OCI-LY1 (cell line): Measurements from ENCODE around the gene OSTN.

Experiments used
- H2AFZ ChIP-seq: fragments of 200-600 bp; sonication (generic), shearing (Covaris generic); 2 replicates; pipeline ENCODE4 v1.6.0; 2014; ENCODE audit warnings: antibody characterized with exemption, mild to moderate bottlenecking, low read length
- H3F3A ChIP-seq: fragments of 200-600 bp; sonication (generic), shearing (Covaris generic); 2 replicates; pipeline ENCODE4 v1.6.0; 2014; ENCODE audit warnings: mild to moderate bottlenecking, antibody characterized with exemption, low read length, moderate library complexity; ENCODE audit not compliant: insufficient read depth
- H3K27ac ChIP-seq: fragments of 200-600 bp; sonication (generic); 2 replicates; pipeline ENCODE4 v1.5.1; 2014; ENCODE audit warnings: low read length, mixed run types, mild to moderate bottlenecking, low read depth; ENCODE audit not compliant: poor library complexity, severe bottlenecking
- H3K27me3 ChIP-seq: fragments of 200-600 bp; sonication (generic); 2 replicates; pipeline ENCODE4 v1.6.0; 2014; ENCODE audit warnings: antibody characterized with exemption, mild to moderate bottlenecking, low read length, moderate library complexity; ENCODE audit not compliant: insufficient read depth
- H3K36me3 ChIP-seq: fragments of 200-600 bp; sonication (generic); 2 replicates; pipeline ENCODE4 v1.6.1; 2014; ENCODE audit warnings: mild to moderate bottlenecking, antibody characterized with exemption, low read length, moderate library complexity, mixed read lengths; ENCODE audit not compliant: insufficient read depth
- H3K4me1 ChIP-seq: fragments of 200-600 bp; sonication (generic); 2 replicates; pipeline ENCODE4 v1.5.1; 2014; ENCODE audit warnings: mild to moderate bottlenecking, low read length, moderate library complexity; ENCODE audit not compliant: insufficient read depth, severe bottlenecking
- H3K4me2 ChIP-seq: fragments of 200-600 bp; sonication (generic), shearing (Covaris generic); 2 replicates; pipeline ENCODE4 v1.6.1; 2014; ENCODE audit warnings: low read length
- H3K4me3 ChIP-seq: fragments of 200-600 bp; sonication (generic); 2 replicates; pipeline ENCODE4 v1.5.1; 2014; ENCODE audit warnings: low read length, low read depth, mild to moderate bottlenecking, mixed read lengths; ENCODE audit not compliant: poor library complexity, severe bottlenecking
- H3K79me2 ChIP-seq: fragments of 200-600 bp; shearing (Covaris generic); 2 replicates; pipeline ENCODE4 v1.6.1; 2016; ENCODE audit warnings: mixed run types, low read length, mixed read lengths; ENCODE audit not compliant: insufficient read depth
- H3K9ac ChIP-seq: fragments of 200-600 bp; sonication (generic), shearing (Covaris generic); 2 replicates; pipeline ENCODE4 v1.6.1; 2014; ENCODE audit warnings: mild to moderate bottlenecking, low read length, mixed read lengths
- H3K9me2 ChIP-seq: fragments of 200-600 bp; sonication (generic), shearing (Covaris generic); 2 replicates; pipeline ENCODE4 v1.6.1; 2014; ENCODE audit warnings: low read depth, mild to moderate bottlenecking, low read length, mixed read lengths
- H3K9me3 ChIP-seq: fragments of 200-600 bp; shearing (Covaris generic); 2 replicates; pipeline ENCODE4 v1.6.1; 2014; ENCODE audit warnings: low read length, mixed read lengths
- H4K20me1 ChIP-seq: fragments of 200-600 bp; sonication (generic), shearing (Covaris generic); 2 replicates; pipeline ENCODE4 v1.6.0; 2016; ENCODE audit warnings: mild to moderate bottlenecking, low read length; ENCODE audit not compliant: insufficient read depth
- CTCF ChIP-seq: fragments of 200-600 bp; sonication (generic), shearing (Covaris generic); IDR thresholded peaks from 2 replicates; pipeline ENCODE4 v1.5.1; 2017; ENCODE audit warnings: mild to moderate bottlenecking, antibody characterized with exemption, low read length, moderate library complexity, mixed read lengths
- EZH2 ChIP-seq: fragments of 200-600 bp; sonication (generic), shearing (Covaris generic); IDR thresholded peaks from 2 replicates; pipeline ENCODE4 v1.8.0; 2017; ENCODE audit warnings: borderline replicate concordance, mixed run types, mild to moderate bottlenecking, antibody characterized with exemption, low read length, moderate library complexity, mixed read lengths

Gene OSTN

GRCh38 chr3:191306428-191306827, 107.4 kb downstream of the OSTN start:
- Histone ChIP-seq H3K4me1 (no peaks in the 10 kb centered on the region), H3K9me3 (no peaks in the 10 kb centered on the region), H3K9ac (no peak overlapping the region), H3K27ac (no peak overlapping the region), H3F3A (no peaks in the 10 kb centered on the region), H4K20me1 (no peaks in the 10 kb centered on the region), H3K9me2 (no peaks in the 10 kb centered on the region), H3K36me3 (no peaks in the 10 kb centered on the region), H3K27me3 (no peaks in the 10 kb centered on the region), H3K79me2 (no peaks in the 10 kb centered on the region), H3K4me3 (no peak overlapping the region), H3K4me2 (no peak overlapping the region), H2AFZ (no peak overlapping the region)
- TF ChIP-seq CTCF (no peak), EZH2 (no peak)

GRCh38 chr3:191307341-191307740, 108.3 kb downstream of the OSTN start:
- no peak overlapping the region for H2AFZ ChIP-seq
- no peaks in the 10 kb centered on the region for H4K20me1 ChIP-seq
- no peaks in the 10 kb centered on the region for H3K9me3 ChIP-seq
- H3K4me3 ChIP-seq, result no peak overlapping the region
- H3K9ac ChIP-seq, result no peak overlapping the region
- no peaks in the 10 kb centered on the region for H3K4me1 ChIP-seq
- no peak for TF ChIP-seq CTCF
- no peaks in the 10 kb centered on the region for H3K27me3 ChIP-seq
- H3K79me2 ChIP-seq, result no peaks in the 10 kb centered on the region
- no peaks in the 10 kb centered on the region for H3F3A ChIP-seq
- H3K36me3 ChIP-seq, result no peaks in the 10 kb centered on the region
- H3K27ac ChIP-seq, result no peak overlapping the region
- no peak overlapping the region for H3K4me2 ChIP-seq
- H3K9me2 ChIP-seq, result no peaks in the 10 kb centered on the region

GRCh38 chr3:191313296-191313695, 114.3 kb downstream of the OSTN start:
- H3K9ac ChIP-seq, result no peak overlapping the region
- TF ChIP-seq CTCF (no peak), EZH2 (no peak)

More at GRCh38 chr3:191313296-191313695, 114.3 kb downstream of the OSTN start:
- Histone ChIP-seq H3K27ac (no peak overlapping the region), H4K20me1 (no peaks in the 10 kb centered on the region), H3F3A (no peaks in the 10 kb centered on the region), H3K36me3 (no peaks in the 10 kb centered on the region), H3K79me2 (no peaks in the 10 kb centered on the region), H3K4me1 (no peaks in the 10 kb centered on the region), H3K4me2 (no peak overlapping the region), H3K4me3 (no peak overlapping the region), H3K27me3 (no peaks in the 10 kb centered on the region), H3K9me3 (no peaks in the 10 kb centered on the region), H3K9me2 (no peaks in the 10 kb centered on the region), H2AFZ (no peak overlapping the region)
